Neural crest cell (in vitro differentiated cells): ENCODE data around the gene SMOC1. TPM values are rescaled to one million over a fixed set of nuclear protein-coding genes. Genes with fewer than 3 reads are reported as not detected.
A peak's percentile ranks its signal among the peaks of the same experiment; 100 is the strongest.

ENCODE experiments used
- DNase-seq: peaks from one replicate; pipeline ENCODE4 v3.0.0; 2021; ENCODE audit warnings: low read depth, mixed read lengths, low spot score
- H3K27ac Mint-ChIP-seq: one replicate; pipeline ENCODE4 v1.8.0; 2021; ENCODE audit warnings: mild to moderate bottlenecking, mixed read lengths; ENCODE audit not compliant: unreplicated experiment
- H3K27me3 Mint-ChIP-seq: 2 replicates; pipeline ENCODE4 v1.8.0; 2021; ENCODE audit warnings: low read depth, mild to moderate bottlenecking, mixed read lengths
- H3K36me3 Mint-ChIP-seq: 2 replicates; pipeline ENCODE4 v1.8.0; 2021; ENCODE audit warnings: low read depth, mild to moderate bottlenecking, mixed read lengths
- H3K4me1 Mint-ChIP-seq: 2 replicates; pipeline ENCODE4 v1.8.0; 2021; ENCODE audit warnings: mixed read lengths
- H3K4me3 Mint-ChIP-seq: one replicate; pipeline ENCODE4 v1.8.0; 2021; ENCODE audit warnings: mild to moderate bottlenecking, mixed read lengths
- H3K9me3 Mint-ChIP-seq: 2 replicates; pipeline ENCODE4 v1.8.0; 2021; ENCODE audit warnings: mixed read lengths
- CTCF ChIP-seq: fragments of 200-600 bp; sonication (generic); conservative IDR thresholded peaks from 2 replicates; pipeline ENCODE4 v1.5.0; 2021; ENCODE audit warnings: antibody characterized with exemption, mild to moderate bottlenecking
- total RNA-seq: library from RNA; stranded (reverse); gene quantifications from 2 replicates; pipeline ENCODE4 v1.2.1, GENCODE V29; 2021

The SMOC1 gene
- total RNA-seq, 1 donor from 2014 or later: 203 TPM

- Mint-ChIP-seq H3K36me3 (no peaks in the 10 kb centered on the region), H3K4me1 (peaks cover 24% of the 10 kb centered on the region), H3K4me3 (no peak overlapping the region), H3K27ac (peak overlapping the region; percentile 28), H3K9me3 (no peaks in the 10 kb centered on the region), H3K27me3 (no peaks in the 10 kb centered on the region)
- no peak for TF ChIP-seq CTCF
- DNase-seq: no peak
Observed at GRCh38 chr14:70050136-70050535, 170.9 kb downstream of the SMOC1 start.

GRCh38 chr14:70052990-70053389 is 173.8 kb downstream of the SMOC1 start:
- H3K9me3 Mint-ChIP-seq: no peaks in the 10 kb centered on the region
- no peak overlapping the region for H3K4me3 Mint-ChIP-seq
- no peaks in the 10 kb centered on the region for H3K36me3 Mint-ChIP-seq
- no peak for TF ChIP-seq CTCF
- DNase-seq: peak; percentile 61
- H3K27ac Mint-ChIP-seq: no peak overlapping the region
- H3K27me3 Mint-ChIP-seq: no peaks in the 10 kb centered on the region
- H3K4me1 Mint-ChIP-seq: peaks cover 17% of the 10 kb centered on the region

- no peak overlapping the region for H3K27ac Mint-ChIP-seq
- peaks cover 6% of the 10 kb centered on the region for H3K4me1 Mint-ChIP-seq
- peaks cover 4% of the 10 kb centered on the region for H3K27me3 Mint-ChIP-seq
- no peak overlapping the region for H3K4me3 Mint-ChIP-seq
- H3K36me3 Mint-ChIP-seq: no peaks in the 10 kb centered on the region
- TF ChIP-seq CTCF: no peak
- no peaks in the 10 kb centered on the region for H3K9me3 Mint-ChIP-seq
- DNase-seq: no peak
Observed at GRCh38 chr14:70057519-70058136, 178.4 kb downstream of the SMOC1 start.

- peaks cover 6% of the 10 kb centered on the region for H3K27me3 Mint-ChIP-seq
- H3K9me3 Mint-ChIP-seq: no peaks in the 10 kb centered on the region
- no peak overlapping the region for H3K27ac Mint-ChIP-seq
- H3K4me3 Mint-ChIP-seq: no peak overlapping the region
- DNase-seq: no peak
- TF ChIP-seq CTCF: no peak
- no peaks in the 10 kb centered on the region for H3K4me1 Mint-ChIP-seq
- H3K36me3 Mint-ChIP-seq: no peaks in the 10 kb centered on the region
Observed at GRCh38 chr14:70059545-70059944, 180.3 kb downstream of the SMOC1 start.

- Mint-ChIP-seq H3K4me3 (no peak overlapping the region), H3K27ac (peak overlapping the region; percentile 52), H3K36me3 (no peaks in the 10 kb centered on the region), H3K4me1 (no peaks in the 10 kb centered on the region), H3K9me3 (no peaks in the 10 kb centered on the region), H3K27me3 (peaks cover 6% of the 10 kb centered on the region)
- no peak for TF ChIP-seq CTCF
- DNase-seq: no peak
Observed at GRCh38 chr14:70061108-70061507, 181.9 kb downstream of the SMOC1 start.
